NCI-H446 treated with DMSO at 0.1 percent for 48 hours (cell line): ENCODE results near the gene SMAD4.
"Not testable (repeated sequence)": the region's sequence is repeated elsewhere in the genome, so short reads cannot be mapped to it uniquely, and the experiment has no call there.

Experiments
- DNase-seq: peaks from one replicate; lab custom pipeline; 2025; lab: John Stamatoyannopoulos, UW

SMAD4 gene

GRCh38 chr18:51070545-51070944 is 40.5 kb downstream of the SMAD4 start:
- no peak for DNase-seq

DNA sequence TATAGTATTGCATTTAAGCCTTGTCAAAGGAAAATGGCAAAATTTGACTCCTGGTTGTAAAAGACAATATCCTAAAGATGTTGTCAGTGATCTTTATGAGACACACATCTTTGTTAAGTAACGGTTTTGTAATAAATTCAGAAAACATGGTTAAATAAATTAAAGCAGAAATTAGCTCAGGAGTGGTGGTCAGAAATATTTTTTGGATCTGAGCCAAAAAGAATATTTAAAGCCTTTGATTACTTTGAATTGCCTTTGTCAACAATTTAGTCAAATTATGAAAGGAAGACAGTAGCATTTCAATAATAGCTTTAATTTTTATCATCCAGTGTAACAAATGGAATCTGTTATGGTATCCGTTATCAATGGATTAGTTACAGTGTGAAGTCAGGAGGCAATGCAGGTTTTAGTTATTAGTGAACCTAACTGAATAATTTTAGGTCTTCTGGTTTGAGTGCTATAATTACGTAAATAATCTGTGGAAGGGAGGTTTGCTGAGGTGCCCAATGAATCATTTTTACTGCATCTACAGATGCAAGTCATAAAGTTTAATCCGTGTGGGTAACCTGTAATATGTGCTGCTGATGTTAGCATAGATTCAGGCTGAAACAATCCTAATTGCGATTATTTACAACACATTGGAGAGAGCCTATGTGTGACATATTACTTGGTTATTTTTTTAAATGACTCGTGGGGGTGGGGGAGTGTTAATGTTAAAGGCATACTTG is 42.7 kb downstream of the SMAD4 start:
- no peak for DNase-seq

GRCh38 chr18:51074605-51075004 is 44.6 kb downstream of the SMAD4 start:
- no peak for DNase-seq

- DNase-seq: no peak
Measured at GRCh38 chr18:51076503-51076902, 46.5 kb downstream of the SMAD4 start.

- no peak for DNase-seq
Measured at GRCh38 chr18:51077217-51077616, 47.2 kb downstream of the SMAD4 start.

DNA sequence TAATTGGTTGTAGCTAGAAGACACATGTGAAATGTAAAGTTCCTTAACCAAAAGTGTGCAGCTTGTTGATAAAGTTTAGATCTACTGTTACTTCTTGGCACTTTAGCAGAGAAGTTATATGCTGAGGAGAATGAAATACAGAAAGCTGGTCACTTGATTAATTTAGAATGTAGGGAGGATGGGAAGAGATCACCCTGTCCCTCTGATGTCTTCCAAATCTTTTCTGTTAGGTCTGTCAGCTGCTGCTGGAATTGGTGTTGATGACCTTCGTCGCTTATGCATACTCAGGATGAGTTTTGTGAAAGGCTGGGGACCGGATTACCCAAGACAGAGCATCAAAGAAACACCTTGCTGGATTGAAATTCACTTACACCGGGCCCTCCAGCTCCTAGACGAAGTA is 48.0 kb downstream of the SMAD4 start:
- no peak for DNase-seq

DNA sequence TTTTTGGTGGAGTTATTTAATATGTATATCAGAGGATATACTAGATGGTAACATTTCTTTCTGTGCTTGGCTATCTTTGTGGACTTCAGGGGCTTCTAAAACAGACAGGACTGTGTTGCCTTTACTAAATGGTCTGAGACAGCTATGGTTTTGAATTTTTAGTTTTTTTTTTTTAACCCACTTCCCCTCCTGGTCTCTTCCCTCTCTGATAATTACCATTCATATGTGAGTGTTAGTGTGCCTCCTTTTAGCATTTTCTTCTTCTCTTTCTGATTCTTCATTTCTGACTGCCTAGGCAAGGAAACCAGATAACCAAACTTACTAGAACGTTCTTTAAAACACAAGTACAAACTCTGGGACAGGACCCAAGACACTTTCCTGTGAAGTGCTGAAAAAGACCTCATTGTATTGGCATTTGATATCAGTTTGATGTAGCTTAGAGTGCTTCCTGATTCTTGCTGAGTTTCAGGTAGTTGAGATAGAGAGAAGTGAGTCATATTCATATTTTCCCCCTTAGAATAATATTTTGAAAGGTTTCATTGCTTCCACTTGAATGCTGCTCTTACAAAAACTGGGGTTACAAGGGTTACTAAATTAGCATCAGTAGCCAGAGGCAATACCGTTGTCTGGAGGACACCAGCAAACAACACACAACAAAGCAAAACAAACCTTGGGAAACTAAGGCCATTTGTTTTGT is 52.7 kb downstream of the SMAD4 start:
- no peak for DNase-seq

GRCh38 chr18:51083398-51083797 is 53.4 kb downstream of the SMAD4 start:
- no peak for DNase-seq

- no peak for DNase-seq
Measured at GRCh38 chr18:51088410-51088809, 58.4 kb downstream of the SMAD4 start.

GRCh38 chr18:51089691-51090090 is 59.7 kb downstream of the SMAD4 start:
- no peak for DNase-seq

DNA sequence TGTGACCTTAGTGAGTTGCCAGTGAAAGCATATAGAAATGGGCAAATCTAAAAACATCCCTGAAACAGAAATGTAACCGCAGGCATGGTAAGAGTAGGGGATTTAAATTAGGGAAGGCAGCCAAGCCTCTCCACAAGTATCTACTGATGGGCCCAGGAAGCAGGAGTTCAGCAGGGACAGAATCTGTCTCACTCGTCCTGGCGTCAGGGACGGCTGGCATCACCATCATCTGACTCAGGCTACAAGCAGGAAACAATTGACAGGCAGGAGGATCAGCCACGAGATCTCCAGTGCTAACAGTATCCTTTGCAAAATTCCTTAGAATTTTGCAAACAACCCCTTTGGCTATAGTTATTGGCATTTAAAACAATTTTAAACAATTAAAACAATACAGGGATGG is 61.3 kb downstream of the SMAD4 start:
- no peak for DNase-seq

DNA sequence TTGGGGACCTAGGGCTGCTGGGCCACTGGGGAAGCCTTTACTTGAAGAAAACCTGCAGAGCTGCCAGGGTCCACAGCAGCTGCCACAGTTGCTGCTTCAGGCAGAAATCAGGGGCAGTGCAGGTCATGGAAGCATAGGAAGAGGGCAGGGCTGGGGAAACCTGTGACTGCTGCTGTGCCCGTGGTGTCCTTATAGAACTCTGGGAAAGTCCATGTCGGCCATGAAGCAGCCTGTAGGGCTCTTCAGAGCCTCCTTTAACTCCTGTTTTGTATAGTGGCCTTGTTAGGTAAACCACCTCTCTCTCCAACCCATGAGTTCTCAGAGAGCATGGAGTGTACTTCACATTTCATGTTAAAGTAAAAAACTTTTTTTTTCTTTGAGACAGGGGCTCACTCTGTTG is 62.1 kb downstream of the SMAD4 start:
- DNase-seq: no peak

DNA sequence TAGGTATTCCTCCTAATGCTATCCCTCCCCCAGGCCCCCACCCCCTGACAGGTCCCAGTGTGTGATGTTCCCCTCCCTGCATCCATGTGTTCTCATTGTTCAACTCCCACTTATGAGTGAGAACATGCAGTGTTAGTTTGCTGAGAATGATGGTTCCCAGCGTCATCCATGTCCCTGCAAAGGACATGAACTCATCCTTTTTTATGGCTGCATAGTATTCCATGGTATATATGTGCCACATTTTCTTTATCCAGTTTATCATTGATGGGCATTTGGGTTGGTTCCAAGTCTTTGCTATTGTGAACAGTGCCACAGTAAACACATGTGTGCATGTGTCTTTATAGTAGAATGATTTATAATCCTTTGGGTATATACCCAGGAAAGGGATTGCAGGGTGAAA is 63.0 kb downstream of the SMAD4 start:
- not testable (repeated sequence) for DNase-seq

DNA sequence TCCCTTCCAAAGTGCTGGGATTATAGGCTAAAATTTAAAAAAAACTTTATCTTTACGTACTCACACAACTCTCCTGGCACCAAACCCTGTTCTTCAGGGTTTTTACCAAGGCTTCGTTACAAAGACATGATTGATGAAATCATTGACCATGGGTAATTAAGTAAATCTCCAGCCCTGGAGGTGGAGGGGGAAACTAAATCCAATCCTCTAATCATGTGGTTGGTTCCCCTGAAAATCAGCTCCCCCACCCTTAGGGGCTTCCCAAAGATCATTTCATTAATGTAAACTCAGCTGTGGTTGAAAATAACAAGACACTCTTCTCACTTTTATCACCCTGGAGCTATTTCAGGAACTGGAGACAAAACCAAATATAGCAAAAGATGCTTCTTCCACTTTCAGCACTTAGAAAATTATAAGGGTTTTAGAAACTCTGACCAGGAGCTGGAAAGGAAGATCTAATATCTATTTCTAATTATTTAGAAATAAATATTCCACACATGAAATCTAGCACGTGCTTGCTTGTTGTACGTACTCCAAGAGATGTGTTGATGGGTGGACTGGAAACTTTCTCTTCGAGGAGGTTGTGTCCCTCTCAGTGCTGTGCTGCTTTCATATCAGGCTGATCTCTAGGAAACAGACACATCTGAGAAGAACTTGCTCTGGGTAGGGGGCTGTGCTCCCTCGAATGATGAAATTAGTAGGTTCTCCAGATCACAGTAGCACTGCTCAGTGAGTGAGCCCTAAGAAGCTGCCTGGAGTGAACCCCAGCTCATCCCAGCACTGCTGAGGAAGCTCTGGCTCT is 67.2 kb downstream of the SMAD4 start:
- no peak for DNase-seq

GRCh38 chr18:51098082-51098481 is 68.1 kb downstream of the SMAD4 start:
- DNase-seq: no peak

GRCh38 chr18:51098513-51098912 is 68.5 kb downstream of the SMAD4 start:
- no peak for DNase-seq

GRCh38 chr18:51100385-51101120 is 70.5 kb downstream of the SMAD4 start:
- DNase-seq: no peak

- no peak for DNase-seq
Measured at GRCh38 chr18:51107082-51107481, 77.1 kb downstream of the SMAD4 start.

DNA sequence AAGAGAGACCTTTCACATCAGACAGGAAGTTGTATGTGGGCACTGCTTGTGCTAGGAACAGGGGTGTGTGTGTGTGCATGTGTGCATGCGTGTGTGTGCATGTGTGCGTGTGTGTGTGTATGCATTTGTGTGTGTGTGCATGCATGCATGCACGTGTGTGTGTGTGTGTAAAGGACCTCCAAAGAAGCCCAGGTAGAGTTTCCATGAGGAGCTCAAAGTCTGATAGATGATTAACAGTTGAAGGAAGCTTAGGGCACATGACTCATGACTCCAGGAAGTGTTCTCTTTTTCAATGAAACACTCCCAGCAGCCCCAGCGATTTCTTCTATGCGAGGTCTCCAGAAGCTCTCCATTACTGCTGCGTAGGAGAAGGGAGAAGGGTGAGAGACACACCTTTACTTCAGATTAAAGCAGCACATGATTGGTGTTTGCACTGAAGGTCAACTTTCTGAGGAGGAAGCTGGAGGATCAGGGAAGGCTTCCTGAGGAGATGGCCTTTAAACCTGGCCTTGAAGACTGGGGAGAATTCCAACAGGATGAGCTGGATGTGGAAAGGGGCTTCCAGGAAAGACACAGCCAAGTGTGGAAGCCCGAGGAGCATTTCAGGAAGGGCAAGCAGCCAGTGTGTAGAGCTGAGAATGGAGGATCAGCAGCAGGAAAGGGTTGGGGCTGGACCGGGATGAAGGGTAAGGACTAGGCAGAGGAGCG is 77.7 kb downstream of the SMAD4 start:
- no peak for DNase-seq

- DNase-seq: no peak
Measured at GRCh38 chr18:51108330-51108729, 78.3 kb downstream of the SMAD4 start.

DNA sequence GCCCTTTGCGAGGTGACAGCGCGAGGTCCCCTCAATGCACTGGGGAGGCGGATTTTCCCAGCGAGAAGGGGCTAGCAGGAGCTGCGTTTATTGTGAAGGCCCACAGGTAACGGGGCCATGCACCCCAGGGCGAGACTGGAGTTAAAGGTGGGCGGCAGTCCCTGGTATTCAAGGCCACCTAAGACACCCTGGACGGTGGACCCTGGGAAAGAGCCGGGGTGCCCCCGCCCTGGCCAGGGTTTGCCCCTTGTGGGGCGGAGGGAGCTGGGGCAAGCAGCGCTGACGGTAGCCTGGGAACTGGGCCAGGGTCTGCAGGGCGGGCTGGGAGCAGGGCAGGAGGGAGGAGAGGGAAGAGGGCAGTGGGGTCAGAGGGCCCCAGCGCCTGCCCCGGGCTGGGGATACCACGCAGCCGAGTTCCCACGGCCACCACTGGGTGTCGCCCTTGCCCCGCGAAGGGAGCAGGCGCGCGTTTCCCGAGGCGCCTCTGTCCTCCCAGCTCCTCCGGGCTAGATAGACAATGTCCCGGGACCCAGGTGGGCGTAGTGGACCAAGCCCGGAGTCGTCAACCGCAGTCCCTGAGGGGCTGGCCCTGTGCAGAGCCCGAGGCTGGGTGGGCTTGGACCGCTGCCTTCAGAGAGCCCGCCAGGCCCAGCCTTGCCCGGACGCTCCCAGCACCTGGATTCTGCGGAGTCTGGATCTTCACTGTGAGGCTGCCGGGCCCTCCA is 80.2 kb downstream of the SMAD4 start:
- DNase-seq: no peak
